Measurements from ENCODE around the gene PCGF3.
A peak's percentile ranks its signal among the peaks of the same experiment; 100 is the strongest.
"Not testable (repeated sequence)": the region's sequence is repeated elsewhere in the genome, so short reads cannot be mapped to it uniquely, and the experiment has no call there.

PCGF3 gene

GRCh38 chr4:766152-766515 is 60.5 kb downstream of the PCGF3 start:
- DNase-seq, result no peak

GRCh38 chr4:766559-767283 is 61.1 kb downstream of the PCGF3 start:
- DNase-seq, result no peak

DNA sequence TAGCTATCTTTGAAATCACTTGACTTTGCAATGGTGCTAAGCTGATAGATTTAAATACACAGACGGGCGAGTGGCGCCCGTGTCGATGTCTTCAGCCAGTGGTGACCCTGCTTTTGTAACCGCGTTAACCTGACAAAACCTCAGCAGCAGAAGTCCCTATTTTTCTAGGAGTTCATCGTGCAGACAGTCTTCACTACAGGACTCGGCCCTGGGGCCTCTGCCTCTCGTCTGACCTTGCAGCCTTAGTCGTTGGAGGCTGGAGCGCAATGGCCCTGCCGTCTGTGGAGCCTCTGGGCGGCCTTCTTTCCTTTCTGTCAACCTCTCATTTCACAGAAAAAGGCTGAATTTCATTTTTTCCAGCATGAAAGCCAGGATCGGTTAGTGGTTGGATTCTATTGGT is 62.4 kb downstream of the PCGF3 start:
- no peak for DNase-seq

- no peak for DNase-seq
These were observed 63.4 kb downstream of the PCGF3 start for GRCh38 chr4:768995-769394.

DNA sequence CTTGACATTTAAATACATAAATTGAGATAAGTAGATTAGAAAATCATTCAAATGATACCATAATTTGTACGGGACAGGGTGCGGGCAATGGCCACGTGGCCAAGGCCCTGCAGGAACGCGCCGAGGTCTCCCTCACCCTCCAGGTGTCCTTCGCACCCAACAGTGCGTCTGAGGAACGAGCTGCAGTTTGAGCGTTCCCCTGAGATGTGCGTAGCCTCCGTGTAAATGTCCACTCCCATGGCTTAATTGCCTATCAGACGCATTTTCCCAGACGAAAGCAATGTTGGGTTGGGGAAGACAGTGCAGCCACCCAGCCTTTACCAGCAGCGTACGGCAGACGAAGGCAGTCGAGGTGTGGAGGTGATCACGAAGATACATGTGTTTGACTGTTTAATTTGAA is 63.9 kb downstream of the PCGF3 start:
- no peak for DNase-seq

DNA sequence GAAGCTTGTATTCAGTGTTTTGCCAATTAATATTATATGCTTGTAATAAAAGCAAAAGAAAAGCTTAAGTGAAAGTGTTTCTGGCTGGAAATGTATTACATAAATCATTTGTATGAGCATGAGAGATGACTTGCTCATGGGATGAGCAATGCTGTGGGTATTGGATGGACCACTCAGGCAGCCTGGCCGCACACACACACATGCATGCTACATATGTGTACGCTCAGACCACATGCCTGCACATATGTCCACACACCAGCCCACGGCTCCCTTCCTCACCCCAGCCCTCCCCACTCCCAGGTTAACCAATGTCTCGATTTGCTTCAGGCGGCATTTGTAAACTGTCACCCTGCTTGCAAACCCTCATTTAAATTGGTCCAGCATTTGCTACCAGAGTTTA is 64.4 kb downstream of the PCGF3 start:
- DNase-seq, result no peak

DNA sequence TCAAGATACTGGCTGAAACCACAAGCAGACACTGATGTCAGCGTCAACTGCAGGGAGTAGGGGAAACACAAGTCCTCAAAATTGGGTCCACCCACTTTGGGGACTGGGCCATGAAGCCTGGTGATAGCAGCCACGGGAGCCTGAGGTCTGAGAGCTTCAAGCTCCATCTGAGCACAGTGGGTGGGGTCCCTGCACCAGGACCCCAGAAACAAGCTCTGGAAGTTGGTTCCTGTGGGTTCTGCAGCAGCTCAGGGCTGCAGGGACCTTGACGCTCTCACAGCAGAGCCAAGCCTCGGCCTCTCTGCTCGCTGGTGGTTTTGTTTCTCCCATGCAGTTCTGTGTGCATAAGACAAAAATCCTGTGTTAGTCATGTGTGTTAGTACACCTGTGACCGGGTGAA is 65.8 kb downstream of the PCGF3 start:
- no peak for DNase-seq

DNA sequence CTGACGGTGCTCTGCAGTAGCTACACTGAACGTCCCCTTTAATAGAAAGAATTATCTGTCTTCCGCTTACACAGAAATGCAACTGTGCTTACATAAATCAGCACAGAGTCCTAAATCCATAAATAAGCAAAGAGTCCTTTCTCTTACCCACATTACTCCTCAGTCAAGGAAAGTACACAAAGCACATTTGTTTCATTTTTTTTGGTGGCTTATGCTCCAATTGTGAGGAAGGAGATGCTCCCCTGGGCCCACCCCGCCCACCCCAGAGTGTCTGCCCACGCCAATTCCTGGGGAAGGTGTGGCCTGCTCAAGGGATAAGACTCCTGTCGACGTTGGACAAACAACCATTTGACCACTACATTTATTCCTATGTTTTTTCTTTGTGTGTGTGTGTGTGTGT is 66.5 kb downstream of the PCGF3 start:
- no peak for DNase-seq

DNA sequence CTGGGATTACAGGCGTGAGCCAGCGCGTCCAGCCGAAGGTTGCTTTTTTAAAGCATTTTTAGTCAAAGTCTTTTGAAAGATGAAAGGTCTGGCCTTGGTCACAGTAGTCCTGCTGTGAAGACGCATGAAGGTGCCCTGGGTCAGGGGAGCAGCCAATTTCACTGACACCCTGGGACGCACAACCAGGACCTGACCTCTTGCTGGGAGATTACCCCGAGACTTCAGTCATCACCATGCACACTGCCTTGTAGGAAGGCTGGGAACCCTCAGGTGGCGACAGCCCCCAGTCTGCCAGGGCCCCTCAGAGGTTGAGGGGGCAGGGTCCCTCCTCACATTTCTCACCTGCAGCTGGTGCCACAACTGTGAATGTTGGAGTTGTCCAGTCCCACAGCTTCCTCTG is 67.1 kb downstream of the PCGF3 start:
- no peak for DNase-seq

DNA sequence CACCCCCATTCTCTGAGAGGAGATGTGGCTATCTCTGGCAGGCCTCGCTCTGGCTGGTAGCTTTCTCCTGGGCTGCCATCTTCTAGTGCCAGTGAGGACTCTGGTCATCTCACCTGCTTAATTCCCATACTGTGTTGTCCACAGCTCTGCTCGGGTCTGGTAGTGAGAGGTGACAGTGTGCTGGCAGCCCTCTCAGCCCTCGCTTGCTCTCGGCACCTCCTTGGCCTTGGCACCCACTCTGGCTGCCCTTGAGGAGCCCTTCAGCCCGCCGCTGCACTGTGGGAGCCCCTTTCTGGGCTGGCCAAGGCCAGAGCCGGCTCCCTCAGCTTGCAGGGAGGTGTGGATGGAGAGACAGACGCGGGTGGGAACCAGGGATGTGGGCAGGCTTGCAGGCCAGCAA is 67.6 kb downstream of the PCGF3 start:
- no peak for DNase-seq

- DNase-seq, result not testable (repeated sequence)
These were observed 68.9 kb downstream of the PCGF3 start for GRCh38 chr4:774419-775092.

DNA sequence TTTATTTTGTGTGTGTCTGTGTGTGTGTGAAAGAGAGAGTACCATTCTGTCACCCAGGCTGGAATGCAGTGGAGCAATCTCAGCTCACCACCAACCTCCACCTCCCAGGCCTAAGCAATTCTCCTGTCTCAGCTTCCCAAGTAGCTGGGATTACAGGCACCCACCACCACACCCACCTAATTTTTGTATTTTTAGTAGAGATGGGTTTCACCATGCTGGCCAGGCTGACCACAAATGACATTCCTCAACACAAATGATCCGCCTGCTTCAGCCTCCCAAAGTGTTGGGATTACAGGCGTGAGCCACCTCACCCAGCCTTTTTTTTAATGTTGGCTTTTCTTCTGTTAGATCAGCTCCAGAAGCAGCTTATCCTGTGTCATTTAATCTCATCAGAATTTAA is 69.9 kb downstream of the PCGF3 start:
- DNase-seq, result not testable (repeated sequence)

GRCh38 chr4:776743-777441 is 71.3 kb downstream of the PCGF3 start:
- no peak for DNase-seq

- no peak for DNase-seq
These were observed 72.1 kb downstream of the PCGF3 start for GRCh38 chr4:777520-778262.

- DNase-seq, result no peak
These were observed 73.9 kb downstream of the PCGF3 start for GRCh38 chr4:779555-779954.

DNA sequence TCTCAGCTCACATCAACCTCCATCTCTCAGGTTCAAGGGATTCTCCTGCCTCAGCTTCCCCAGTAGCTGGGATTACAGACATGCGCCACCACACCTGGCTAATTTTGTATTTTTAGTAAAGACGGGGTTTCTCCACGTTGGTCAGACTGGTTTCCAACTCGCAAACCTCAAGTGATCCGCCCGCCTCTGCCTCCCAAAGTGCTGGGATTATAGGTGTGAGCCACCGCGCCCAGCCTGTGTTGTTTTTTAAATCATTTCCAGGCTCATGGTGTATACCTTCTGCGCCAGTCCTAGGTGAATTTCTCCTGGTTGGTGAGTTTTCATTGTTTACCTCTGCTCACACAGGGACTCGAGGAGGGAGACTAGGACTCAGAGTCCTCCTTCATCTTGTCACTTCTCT is 74.6 kb downstream of the PCGF3 start:
- DNase-seq, result not testable (repeated sequence)

- DNase-seq, result no peak
These were observed 75.3 kb downstream of the PCGF3 start for GRCh38 chr4:780716-781492.

- peak; percentile 90 for DNase-seq
These were observed 76.0 kb downstream of the PCGF3 start for GRCh38 chr4:781493-782216.

GRCh38 chr4:784401-785331 is 79.0 kb downstream of the PCGF3 start:
- no peak for DNase-seq

DNA sequence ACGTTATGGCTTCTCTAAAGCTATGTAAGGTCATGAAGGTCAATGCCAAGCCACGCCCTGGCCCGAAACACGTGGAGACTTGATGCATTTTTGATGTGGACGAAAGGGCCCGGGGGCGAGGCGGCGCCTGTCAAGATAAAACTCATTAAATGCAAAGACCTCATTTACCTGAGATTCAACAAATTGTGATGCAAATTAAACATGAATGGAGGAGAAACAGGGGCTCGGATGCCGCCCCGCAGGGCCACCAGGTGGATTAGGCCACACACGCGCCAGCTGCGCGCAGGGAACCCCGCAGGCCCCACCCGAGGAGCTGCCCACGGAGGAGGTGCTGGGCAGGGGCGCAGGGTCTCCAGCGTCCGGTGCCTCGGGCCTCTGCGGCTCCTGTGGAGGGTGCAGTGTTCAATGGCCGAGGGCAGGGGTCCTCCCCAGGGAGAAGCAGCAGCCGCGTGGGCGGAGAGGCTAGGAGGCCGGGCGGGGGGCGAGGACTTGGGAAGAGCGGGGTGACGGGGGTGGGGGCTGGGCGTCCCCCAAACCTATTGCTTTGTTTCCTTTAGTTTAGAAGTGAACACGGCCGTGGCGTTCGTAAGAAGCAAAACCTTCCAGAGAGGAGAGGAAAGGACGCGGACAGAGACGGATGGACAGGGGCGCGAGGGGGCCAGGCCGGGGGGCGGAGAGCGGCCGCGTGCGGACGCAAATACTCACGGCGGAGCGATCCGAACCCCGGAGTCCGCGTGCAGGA is 79.9 kb downstream of the PCGF3 start:
- no peak for DNase-seq
